Aortic smooth muscle cell (primary cell): Measurements from ENCODE around the gene PLSCR1. TPM values are rescaled to one million over a fixed set of nuclear protein-coding genes. Genes with fewer than 3 reads are reported as not detected.

Experiments used
- total RNA-seq: library from RNA; depleted of rRNA; stranded (reverse); fragments of >200 nt; gene quantifications from 2 replicates; pipeline ENCODE4 v1.2.3, GENCODE V29; 2014

PLSCR1 gene
- 40.6 and 50.8 TPM in 2 replicates for total RNA-seq

GRCh38 chr3:146544002-146544928 lies at the start of gene PLSCR1:
Gene PLSCR1, minus strand, starts transcription at chr3:146544607. Its CDS starts 8,055 bp downstream, at chr3:146536552.

GRCh38 chr3:146469150-146470017 lies 75.0 kb downstream of the PLSCR1 start, which contains the start of gene PLSCR2:
Gene PLSCR2, minus strand, starts transcription at chr3:146469561. Its CDS starts 9,657 bp downstream, at chr3:146459904.

Other genes starting within 250 kb of the PLSCR1 start
- 0.40 TPM in 1 of 2 replicates, not detected in the other for gene PLSCR2, start 75.0 kb downstream of the PLSCR1 start, total RNA-seq
- gene PLSCR5, start 60.7 kb upstream of the PLSCR1 start, total RNA-seq, result not detected in 2 replicates